Right lobe of liver (tissue), 6 donors: ENCODE data around the gene KIAA0513. TPM values are rescaled to one million over a fixed set of nuclear protein-coding genes. Genes with fewer than 3 reads are reported as not detected.

Source experiments
- ATAC-seq, 4 donors: fragments of 200-7000 bp; cut with Tn5 transposase; one replicate each; pipeline ENCODE4 v1.9.1; 2020; ENCODE audit warnings: mild to moderate bottlenecking in 4 of 4, moderate library complexity in 4 of 4
- DNase-seq, 3 donors: peaks; one replicate each; pipeline ENCODE4 v3.0.0-alpha.2; 2020
- H3K27ac ChIP-seq, 3 donors: fragments of 200-600 bp; one replicate each; pipeline ENCODE4 v1.8.0; 2022
- H3K27me3 ChIP-seq, 2 donors: fragments of 200-600 bp; one replicate each; pipeline ENCODE4 v1.8.0; 2022
- H3K36me3 ChIP-seq, 4 donors: fragments of 200-600 bp; sonication (generic) in 1 of 4; one replicate each; pipeline versions ENCODE4 v1.5.1 to v1.8.0; 2017 to 2022; ENCODE audit warnings: control low read depth in 1 of 4
- H3K4me1 ChIP-seq, 4 donors: fragments of 200-600 bp; sonication (generic) in 1 of 4; one replicate each; pipeline versions ENCODE4 v1.5.1 to v1.8.0; 2017 to 2022; ENCODE audit warnings: control low read depth in 1 of 4
- H3K4me3 ChIP-seq, 3 donors: fragments of 200-600 bp; one replicate each; pipeline ENCODE4 v1.8.0; 2022
- H3K9me3 ChIP-seq, 4 donors: fragments of 200-600 bp; sonication (generic) in 1 of 4; one replicate each; pipeline versions ENCODE4 v1.5.1 to v1.8.0; 2017 to 2022; ENCODE audit warnings: control low read depth in 1 of 4
- CTCF ChIP-seq, 4 donors: fragments of 200-600 bp in 3 of 4; fragments of 450-650 bp in 1 of 4; IDR thresholded peaks; one replicate each; pipeline versions ENCODE4 v1.5.1 to v1.8.0; 2016 to 2022; ENCODE audit warnings: antibody characterized with exemption in 4 of 4, mild to moderate bottlenecking in 2 of 4
- POLR2A ChIP-seq: fragments of 450-650 bp; IDR thresholded peaks from one replicate; pipeline ENCODE4 v1.6.1; 2017; ENCODE audit warnings: antibody characterized with exemption, mild to moderate bottlenecking
- WGBS: methylation state at CpG from one replicate; pipeline ENCODE4 v1.1.6; 2018; ENCODE audit warnings: low coverage, low lambda C conversion rate; ENCODE audit not compliant: insufficient coverage; ENCODE audit errors: missing lambda C conversion rate; 5-methylcytosine and 5-hydroxymethylcytosine counted together
- intact Hi-C, 2 donors: fragments of 100-400 bp; cut with DNase I; formaldehyde crosslinking; loops; one replicate each; pipeline versions ENCODE4 v1.11.2 to v1.14.1; 2022
- total RNA-seq, 6 experiments: library from RNA; depleted of rRNA in 2 of 6; stranded (reverse); fragments of >200 nt in 2 of 6; fragmentation: NEBNext Ultra II Directional in 3 of 6; extraction: Animal tissue kit (Norgen Biotek cat#: 25700) in 3 of 6; gene quantifications; one replicate each; pipeline versions ENCODE4 v1.1.0 to v1.2.4, GENCODE V29; 2016 to 2023
- donor health status: DM: no; HTN: yes; CAD: no.
- donor health status: DM: no; HTN: no; CAD: no.
- donor health status: DM: no; HTN: no; CAD: no.
- donor health status: DM: no; HTN: yes; CAD: no.
- donor health status: DM: no; HTN: yes; CAD: no.

The KIAA0513 gene
- total RNA-seq, 6 experiments from 2014 or later = 2.6 to 7.4 (median 4.7) TPM

GRCh38 chr16:84990782-84991181 lies 36.8 kb upstream of the KIAA0513 start:
- H3K4me1 ChIP-seq = peaks cover 0 to 10% (median 3%) of the 10 kb centered on the region in 4 donors
- H3K4me3 ChIP-seq = no peak overlapping the region
- no peak for ATAC-seq
- WGBS = 92% methylated on average over 7 of the region's 9 CpGs
- TF ChIP-seq POLR2A = no peak
- TF ChIP-seq CTCF (IDR thresholded peaks at IDR 0.05) = no peak
- intact Hi-C loops = no loop called here
- DNase-seq = peak in 1 of 3 donors; percentile 21
- no peaks in the 10 kb centered on the region for H3K27me3 ChIP-seq
- H3K9me3 ChIP-seq = no peaks in the 10 kb centered on the region
- H3K36me3 ChIP-seq = peaks cover 0 to 52% (median 20%) of the 10 kb centered on the region in 4 donors
- H3K27ac ChIP-seq = no peak overlapping the region

DNA sequence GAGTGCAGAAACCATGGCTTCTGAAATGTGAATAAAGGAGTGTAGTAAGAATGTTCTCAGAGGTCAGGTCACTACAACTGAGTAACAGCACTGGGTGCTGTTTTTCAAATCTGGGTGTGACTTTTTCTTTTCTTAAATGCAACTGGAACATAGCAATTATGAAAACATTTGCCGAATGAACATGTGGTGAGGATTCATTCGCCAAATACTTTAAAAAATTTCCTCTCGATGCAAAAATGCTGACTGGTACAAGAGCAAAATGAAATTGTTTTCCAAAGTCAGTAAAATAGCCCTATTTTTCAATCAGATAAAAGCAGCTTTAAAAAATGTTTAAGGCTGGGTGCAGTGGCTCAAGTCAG lies 34.9 kb upstream of the KIAA0513 start:
- no peaks in the 10 kb centered on the region for H3K27me3 ChIP-seq
- no peak for TF ChIP-seq POLR2A
- TF ChIP-seq CTCF (IDR thresholded peaks at IDR 0.05) = no peak
- H3K27ac ChIP-seq = no peak overlapping the region
- WGBS = 76% methylated on average over 3 of the region's 3 CpGs
- intact Hi-C loops = no loop called here
- peaks cover 0 to 44% (median 20%) of the 10 kb centered on the region in 4 donors for H3K36me3 ChIP-seq
- peaks cover 0 to 10% (median 3%) of the 10 kb centered on the region in 4 donors for H3K4me1 ChIP-seq
- no peak overlapping the region for H3K4me3 ChIP-seq
- DNase-seq = no peak
- ATAC-seq = no peak
- no peaks in the 10 kb centered on the region for H3K9me3 ChIP-seq

- no peak overlapping the region for H3K4me3 ChIP-seq
- H3K36me3 ChIP-seq = peaks cover 0 to 34% (median 16%) of the 10 kb centered on the region in 4 donors
- H3K27ac ChIP-seq = peak overlapping the region in 2 of 3 donors; percentile 52 to 92
- H3K9me3 ChIP-seq = no peaks in the 10 kb centered on the region
- ATAC-seq (no peak), DNase-seq (peak in 1 of 3 donors; percentile 40)
- H3K27me3 ChIP-seq = no peaks in the 10 kb centered on the region
- 100% methylated on average over 2 of the region's 8 CpGs for WGBS
- TF ChIP-seq POLR2A = no peak
- TF ChIP-seq CTCF (IDR thresholded peaks at IDR 0.05) = no peak
- intact Hi-C loops = no loop called here
- H3K4me1 ChIP-seq = peaks cover 0 to 15% (median 5%) of the 10 kb centered on the region in 4 donors
These were observed 33.7 kb upstream of the KIAA0513 start for GRCh38 chr16:84993926-84994325.

DNA sequence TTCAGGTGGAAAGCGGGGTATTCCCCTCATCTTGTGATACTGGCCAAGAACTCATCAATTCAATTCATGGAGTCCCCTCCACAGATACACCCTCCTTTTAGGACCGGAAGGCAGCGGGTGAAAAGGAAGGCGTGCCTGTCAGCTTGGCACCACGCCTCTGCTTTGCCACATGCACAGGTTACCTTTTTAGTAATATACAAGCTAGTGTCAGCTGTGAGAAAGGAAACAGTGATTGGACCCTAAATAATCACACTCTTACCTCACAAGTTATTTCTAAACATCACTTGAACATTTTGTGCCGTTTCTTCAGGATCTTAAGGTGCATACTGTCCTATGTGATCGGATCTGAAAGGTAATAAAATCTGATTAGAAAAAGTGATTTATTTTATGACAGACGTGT lies 31.9 kb upstream of the KIAA0513 start:
- H3K9me3 ChIP-seq = no peaks in the 10 kb centered on the region
- peaks cover 0 to 28% (median 11%) of the 10 kb centered on the region in 4 donors for H3K4me1 ChIP-seq
- DNase-seq = peak in 1 of 3 donors; percentile 9
- peaks cover 0 to 17% (median 6%) of the 10 kb centered on the region in 4 donors for H3K36me3 ChIP-seq
- intact Hi-C loops = no loop called here
- ATAC-seq = no peak
- peak overlapping the region in 2 of 3 donors; percentile 33 to 92 for H3K27ac ChIP-seq
- no peak overlapping the region for H3K4me3 ChIP-seq
- 84% methylated on average over 8 of the region's 8 CpGs for WGBS
- TF ChIP-seq POLR2A (no peak), CTCF (IDR thresholded peaks at IDR 0.05) (no peak)
- H3K27me3 ChIP-seq = no peaks in the 10 kb centered on the region

DNA sequence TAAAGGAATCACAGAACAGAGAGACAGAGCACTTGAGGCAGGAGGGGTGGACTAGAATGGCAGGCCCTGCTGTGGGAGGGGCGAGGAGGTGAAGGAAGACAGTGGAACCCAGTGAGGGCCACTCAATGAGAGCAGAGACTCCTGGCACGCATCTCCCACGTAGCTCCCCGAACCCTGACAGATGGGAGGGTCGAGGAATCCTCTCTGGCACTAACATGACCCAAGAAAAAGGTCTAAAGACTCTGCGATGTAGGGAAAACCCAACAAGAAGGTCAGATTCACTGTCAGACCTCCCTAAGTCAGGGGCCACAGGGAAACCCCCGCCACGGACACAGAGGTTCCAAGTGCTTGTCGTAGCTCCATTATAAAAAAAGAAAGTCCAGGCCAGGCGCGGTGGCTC lies 31.2 kb upstream of the KIAA0513 start:
- WGBS = 95% methylated on average over 7 of the region's 11 CpGs
- ATAC-seq = no peak
- H3K4me3 ChIP-seq = no peak overlapping the region
- H3K27ac ChIP-seq = no peak overlapping the region
- no peaks in the 10 kb centered on the region for H3K27me3 ChIP-seq
- peaks cover 0 to 15% (median 5%) of the 10 kb centered on the region in 4 donors for H3K36me3 ChIP-seq
- peaks cover 0 to 34% (median 14%) of the 10 kb centered on the region in 4 donors for H3K4me1 ChIP-seq
- no peaks in the 10 kb centered on the region for H3K9me3 ChIP-seq
- DNase-seq = peak in 1 of 3 donors; percentile 9
- intact Hi-C loops = no loop called here
- TF ChIP-seq POLR2A (no peak), CTCF (IDR thresholded peaks at IDR 0.05) (no peak)
